Activated CD4-positive, alpha-beta T cell treated with anti-CD3 and anti-CD28 coated beads, Interleukin-2, Interleukin-4, amounts not matched to agents 100 ng/mL and 50 ng/mL, durations not matched to agents 16 hours and 8 hours (primary cell): ENCODE measurements around the gene FLYWCH1.

ENCODE experiments used
- DNase-seq: peaks from one replicate; pipeline ENCODE4 v3.0.0-alpha.2; 2020; ENCODE audit warnings: low spot score

The FLYWCH1 gene, protein sequence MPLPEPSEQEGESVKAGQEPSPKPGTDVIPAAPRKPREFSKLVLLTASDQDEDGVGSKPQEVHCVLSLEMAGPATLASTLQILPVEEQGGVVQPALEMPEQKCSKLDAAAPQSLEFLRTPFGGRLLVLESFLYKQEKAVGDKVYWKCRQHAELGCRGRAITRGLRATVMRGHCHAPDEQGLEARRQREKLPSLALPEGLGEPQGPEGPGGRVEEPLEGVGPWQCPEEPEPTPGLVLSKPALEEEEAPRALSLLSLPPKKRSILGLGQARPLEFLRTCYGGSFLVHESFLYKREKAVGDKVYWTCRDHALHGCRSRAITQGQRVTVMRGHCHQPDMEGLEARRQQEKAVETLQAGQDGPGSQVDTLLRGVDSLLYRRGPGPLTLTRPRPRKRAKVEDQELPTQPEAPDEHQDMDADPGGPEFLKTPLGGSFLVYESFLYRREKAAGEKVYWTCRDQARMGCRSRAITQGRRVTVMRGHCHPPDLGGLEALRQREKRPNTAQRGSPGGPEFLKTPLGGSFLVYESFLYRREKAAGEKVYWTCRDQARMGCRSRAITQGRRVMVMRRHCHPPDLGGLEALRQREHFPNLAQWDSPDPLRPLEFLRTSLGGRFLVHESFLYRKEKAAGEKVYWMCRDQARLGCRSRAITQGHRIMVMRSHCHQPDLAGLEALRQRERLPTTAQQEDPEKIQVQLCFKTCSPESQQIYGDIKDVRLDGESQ

DNA sequence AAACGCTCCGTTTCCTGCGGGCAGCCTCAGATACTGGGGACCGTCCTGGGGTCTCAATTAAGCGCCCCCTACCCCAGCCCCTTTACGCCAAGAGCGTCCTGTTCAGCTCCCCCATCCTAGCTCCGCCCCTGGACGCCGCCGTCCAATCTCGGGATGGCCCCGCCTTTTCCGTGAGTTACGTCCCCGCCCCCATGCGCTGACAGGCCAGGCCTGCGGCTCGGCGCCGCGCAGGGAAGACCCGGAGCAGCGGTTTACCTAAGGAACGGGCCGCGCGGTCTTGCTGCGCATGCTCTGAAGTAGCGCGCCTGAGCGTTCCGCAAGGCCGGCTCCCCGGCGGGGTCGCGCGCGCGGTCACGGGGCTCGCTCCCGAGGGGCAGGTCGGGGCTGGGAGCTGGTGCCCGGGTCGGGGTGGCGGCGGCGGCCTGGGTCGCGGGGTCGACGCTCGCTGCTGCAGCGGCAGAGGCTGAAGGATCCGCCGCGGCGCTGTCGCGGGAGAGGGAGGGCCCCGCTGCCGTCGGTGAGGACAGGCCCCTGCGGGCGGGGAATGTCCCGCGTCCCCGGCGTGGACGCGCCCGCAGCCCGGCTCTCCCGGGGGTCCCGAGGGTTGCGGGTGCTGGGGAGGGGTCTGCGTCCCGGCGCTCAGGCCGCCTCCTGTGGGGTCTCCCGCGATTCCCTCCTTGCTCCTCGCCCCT is at the start of gene FLYWCH1:
FLYWCH1 (plus strand) TSS at position 294 of the 692 bp plus-strand sequence. CDS start 17,755 bp downstream, outside the sequence.
- peak; percentile 99 for DNase-seq

DNA sequence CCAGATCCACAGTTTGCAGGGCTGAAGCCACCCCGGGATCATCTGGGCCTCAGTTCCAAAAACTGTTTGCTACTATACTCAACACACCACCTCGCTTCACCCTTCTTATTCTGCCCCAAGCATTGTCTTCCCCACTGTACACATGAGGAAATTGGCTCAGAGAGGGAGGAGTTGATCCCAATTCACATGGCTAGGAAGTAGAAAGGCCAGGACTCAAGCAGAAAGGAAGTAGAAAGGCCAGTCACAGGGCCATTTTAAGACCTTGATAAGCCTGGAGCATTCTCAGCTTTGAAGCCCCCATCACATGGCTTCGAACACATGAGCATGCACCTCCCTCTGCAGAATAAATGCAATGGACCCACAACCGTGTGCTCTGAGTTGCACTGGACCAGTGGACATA is 46.1 kb upstream of the FLYWCH1 start:
- no peak for DNase-seq

DNA sequence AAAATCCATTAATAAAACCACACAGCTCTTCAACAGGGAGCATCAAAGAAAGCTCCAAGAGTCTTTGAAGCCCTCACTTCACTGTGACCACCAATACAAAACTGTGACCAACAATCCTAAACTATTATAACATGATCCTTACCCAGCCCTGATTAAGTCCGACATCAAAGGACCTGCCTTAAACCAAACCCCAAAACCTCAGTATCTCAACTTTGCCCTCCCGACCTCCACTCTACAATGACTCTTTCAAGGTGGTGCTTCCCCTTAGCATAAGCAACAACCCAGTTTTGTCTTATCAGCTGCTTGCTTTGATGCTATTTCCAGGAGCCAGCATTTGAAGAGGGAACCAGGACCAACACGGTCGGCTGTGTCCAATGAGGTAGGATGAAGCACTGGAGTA is 45.3 kb upstream of the FLYWCH1 start:
- no peak for DNase-seq

DNA sequence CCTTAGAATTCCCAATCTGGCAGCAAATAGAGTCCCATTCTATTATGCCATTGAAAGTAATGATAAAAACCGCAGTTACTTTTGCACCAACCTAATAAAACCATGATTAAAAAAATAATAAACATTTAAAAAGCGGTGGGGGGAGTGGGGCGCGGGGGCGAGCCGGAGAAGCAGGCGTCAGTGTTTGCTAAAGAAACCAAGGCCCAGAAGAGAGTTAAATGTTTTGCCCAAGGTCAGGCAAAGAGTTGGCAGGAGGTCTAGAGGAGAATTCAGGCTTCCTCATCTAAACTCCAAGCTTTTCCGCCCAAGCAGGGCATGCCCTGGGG is 44.1 kb upstream of the FLYWCH1 start:
- DNase-seq: no peak

DNA sequence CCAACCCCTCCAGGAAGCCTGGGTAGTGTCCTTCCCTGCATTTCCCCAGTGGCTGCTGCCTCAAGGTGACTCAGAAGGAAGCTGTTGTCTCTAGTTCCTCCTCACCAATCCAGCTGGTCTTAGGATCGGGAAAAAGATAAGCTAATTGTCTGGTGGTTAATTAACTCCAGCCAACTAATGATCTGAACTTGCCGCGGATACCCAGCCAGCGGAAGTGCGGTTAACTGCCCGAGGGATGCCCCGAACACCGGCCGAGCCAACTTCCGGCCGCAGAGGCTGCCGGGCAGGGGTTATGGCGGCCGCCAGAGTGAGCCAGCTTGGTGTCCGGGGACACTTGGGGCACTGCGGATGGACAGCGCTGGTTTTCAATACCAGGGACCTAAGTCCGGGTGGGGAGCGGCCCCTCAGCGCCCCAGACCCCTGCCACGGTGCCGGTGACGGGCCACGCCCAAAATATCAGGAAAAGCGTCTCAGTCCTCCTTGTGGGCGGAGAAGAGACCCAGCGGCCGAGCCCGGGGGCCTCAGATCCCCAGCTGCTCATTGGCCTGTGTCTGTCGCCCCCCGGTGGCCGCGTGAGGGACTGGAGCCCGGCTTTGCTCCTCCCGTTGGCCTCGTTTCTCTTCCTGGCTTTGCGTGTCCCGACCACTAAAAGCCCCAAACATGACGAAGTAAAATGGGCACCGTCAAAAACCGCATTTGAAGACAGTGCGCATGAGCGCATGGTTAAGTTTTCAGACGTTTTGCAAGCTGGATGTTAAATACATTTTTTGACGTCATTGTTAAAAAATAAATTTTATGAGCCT is 43.5 kb upstream of the FLYWCH1 start:
- peak; percentile 97 for DNase-seq

DNA sequence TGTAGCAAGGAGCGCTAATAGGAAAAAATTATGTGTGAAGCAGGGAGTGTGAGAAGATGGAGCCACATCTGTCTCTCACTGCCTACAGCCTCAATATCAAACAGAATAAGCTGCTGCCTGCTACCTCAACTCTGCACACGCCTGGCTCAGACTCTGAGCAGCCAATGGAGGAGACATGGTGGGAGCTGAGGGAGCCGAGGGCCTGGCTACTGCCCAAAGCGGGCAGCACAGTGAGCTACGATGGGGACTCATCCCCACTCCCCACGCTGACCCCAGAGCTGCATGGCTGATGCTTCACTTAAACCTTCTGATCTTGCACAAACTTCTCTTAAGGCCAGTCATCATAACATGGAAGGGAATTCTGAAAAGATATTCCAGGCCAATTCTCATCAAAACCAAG is 39.8 kb upstream of the FLYWCH1 start:
- DNase-seq: no peak

DNA sequence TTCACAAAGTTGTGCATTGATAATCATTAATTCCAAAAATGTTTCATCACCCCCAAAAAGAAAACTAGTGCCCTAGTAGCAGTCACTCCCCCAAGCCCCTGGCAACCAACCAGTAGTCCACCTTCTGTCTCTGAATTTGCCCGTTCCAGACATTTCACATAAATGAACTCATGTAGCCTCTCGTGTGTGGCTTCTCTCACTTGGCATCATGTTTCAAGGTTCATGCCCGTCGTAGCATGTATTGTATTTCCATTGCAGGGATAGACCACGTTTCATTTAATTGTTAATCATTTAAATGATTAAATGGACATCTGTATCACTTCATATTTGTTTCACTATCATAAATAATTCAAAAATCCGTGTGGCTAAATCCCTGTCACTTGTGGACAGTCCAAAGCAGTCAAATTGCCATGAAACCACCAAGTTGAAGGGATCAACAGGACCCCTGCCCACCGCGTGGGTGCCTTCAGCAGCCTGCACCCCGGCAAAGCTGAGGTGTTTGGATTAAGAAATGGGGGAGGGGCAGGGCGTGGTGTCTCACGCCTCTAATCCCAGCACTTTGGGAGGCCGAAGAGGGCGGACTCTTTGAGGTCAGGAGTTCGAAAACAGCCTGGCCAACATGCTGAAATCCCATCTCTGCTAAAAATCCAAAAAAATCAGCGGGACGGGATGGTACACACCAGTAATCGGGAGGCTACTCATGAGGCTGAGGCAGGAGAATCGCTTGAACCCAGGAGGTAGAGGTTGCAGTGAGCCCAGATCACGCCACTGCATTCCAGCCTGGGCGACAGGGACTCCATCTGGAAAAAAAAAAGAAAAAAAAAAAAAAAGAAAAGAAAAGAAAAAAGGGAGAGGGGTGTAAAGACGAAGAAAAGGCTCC is 37.5 kb upstream of the FLYWCH1 start:
- no peak for DNase-seq

DNA sequence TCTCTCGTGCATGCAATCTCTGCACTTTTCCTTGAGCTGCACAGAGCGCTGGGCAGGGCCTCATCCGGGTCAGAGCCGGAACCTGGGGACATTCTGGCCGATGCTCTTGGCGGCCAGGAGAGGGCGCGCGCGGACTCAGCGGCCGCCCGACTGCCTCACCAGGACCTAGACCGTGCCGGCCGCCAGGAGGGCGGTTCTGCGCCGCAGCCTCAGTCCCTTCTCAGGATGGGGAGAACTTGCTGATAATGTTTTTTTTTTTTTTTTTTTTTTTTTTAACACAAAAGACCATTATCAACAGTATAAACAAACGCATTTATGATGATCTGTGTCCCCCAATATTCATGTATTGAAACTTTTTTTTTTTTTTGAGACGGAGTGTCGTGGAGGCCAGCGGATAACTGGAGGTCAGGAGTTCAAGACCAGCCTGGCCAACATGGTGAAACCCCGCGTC is 36.8 kb upstream of the FLYWCH1 start:
- peak; percentile 79 for DNase-seq

DNA sequence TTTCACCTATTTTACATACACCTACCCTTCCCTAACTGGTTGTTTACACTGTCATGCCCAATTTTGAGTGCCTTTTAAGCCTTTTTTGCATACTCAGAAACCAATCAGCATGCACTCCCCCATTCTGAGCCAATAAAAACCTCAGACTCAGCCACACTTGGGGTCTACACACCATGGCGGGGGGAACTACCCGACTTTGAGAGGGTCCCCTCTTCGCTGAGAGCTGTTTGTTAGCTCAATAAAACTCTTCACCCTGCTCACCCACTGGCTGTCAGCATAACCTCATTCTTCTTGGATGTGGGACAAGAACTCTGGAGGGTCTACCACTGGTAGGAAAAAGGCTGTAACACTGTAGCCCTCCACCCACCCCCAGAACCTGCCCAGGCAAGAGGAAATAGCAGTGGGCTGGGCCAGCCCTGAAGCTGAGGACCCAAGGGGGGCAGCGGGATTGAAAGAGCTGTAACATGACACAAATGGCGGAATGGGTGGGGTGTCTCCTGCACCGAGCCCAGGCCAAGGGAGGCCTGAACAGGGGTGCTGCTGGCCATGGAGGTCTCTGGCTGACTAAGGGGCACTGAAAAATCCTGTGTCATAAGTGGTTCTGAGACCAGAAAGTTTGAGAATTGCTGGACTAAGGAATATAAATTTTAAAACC is 31.8 kb upstream of the FLYWCH1 start:
- no peak for DNase-seq

DNA sequence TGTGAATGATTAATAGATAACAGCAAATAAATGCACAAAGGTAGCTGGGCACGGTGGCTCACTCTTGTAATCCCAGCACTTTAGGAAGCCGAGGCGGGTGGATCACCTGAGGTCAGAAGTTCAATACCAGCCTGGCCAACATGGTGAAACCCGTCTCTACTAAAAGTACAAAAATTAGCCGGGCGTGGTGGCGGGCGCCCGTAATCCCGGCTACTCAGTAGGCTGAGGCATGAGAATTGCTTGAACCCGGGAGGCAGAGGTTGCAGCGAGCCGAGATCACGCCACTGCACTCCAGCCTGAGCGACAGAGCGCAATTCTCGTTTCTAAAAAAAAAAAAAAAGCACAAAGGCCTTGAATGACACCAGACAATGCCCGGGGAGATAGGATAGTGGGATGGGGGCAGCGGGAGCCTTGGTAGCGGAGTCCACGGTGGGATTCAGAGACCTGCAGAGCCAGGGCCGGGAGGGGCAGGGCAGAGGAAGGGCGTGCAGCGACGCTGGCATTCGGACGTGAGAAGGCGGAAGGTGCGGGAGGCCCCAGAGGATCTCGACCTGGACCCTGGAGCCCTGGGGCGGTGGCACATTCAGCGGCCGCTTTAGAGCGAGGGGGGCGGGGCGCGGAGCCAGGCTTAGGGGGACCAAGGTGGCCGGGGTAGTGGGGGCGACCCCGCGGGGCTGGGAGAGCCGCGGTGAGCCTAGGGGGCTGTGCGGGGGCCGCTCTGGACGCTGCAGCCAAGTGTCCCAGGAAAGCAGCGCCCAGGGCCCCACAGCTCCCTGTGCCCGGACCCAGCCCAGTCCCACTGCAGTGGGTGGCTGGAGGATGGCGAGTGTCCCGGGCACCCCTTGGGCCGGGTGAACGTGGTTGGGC is 29.7 kb upstream of the FLYWCH1 start:
- DNase-seq: no peak

DNA sequence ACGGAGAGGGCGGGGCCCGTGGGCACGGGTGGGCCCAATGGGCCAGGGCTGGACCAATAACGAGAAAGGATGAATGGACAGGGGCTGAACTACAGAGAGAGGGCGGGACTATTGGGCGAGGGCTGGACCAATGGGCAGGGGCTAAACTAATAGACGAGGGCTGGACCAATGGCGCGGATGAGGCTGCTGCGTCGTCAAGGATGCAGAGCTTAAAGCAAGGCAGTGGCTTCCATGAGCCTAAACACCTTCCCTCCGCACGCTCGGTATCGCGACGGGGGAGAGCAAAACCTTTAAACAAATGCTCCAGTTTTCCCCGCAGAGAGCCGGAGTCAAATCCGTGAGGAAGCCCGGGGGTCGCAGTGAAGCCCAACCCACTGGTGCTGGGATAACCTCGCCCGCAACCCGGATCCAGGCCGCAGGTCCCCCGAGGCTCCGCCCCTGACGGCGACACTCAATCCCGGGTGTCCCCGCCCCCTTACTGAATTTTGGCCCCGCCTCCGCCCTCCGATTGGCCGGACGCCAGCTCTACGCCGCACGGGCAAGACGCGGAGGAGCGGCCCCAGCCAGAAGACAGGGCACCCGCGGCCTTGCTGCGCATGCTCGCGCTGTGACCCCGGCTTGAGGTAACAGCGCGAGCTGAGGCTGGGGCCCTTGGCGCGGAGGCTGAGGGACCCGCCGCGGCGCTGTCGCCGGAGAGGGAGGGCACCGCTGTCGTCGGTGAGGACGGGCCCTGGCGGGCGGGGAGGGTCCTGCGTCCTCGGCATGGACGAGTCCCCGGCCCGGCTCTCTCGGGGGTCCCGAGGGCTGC is 28.9 kb upstream of the FLYWCH1 start, which contains the start of gene FLYWCH2:
FLYWCH2 (plus strand) TSS at position 566 of the 808 bp plus-strand sequence. CDS start 13,235 bp downstream, outside the sequence.
- DNase-seq: peak; percentile 100

DNA sequence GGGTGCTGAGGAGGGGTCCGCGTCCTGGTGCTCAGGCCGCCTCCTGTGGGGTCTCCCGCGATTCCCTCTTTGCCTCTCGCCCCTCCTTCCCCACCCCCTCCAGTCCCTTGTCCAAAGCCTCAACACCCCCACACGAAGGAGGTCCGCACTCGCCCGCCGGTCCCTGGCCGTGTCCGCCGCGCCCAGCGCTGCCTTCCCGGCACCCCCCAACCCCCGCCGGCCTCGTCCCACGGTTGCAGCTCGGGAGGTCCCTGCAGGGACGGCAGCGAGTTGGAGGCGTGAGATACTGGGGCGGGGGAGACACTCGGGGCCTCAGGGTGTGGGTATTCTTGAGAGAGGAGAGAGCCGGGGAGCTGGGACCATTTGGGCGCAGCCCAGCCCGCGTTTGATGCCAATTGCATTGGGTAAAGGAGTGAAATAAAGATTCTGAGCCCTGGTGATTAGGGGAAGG is 28.2 kb upstream of the FLYWCH1 start:
- no peak for DNase-seq

DNA sequence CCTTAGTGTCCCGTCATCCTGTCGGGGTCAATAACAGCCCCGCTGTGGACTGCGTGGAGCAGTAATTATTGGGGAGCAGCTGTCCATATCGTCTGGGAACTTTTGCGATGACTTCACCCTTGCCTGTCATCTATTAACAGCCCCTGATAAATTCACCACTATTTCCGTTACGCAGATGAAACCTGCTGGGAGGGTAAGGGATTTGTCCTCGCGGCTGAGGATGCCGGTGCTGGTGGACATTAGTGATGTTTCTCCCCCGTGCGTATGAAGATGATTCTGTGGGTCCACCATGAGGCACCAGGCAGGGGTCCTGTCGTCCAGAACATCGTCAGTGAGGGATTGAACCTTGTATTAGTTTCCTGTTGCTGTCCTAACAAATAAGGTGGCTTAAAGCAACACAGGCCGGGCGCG is 27.7 kb upstream of the FLYWCH1 start:
- no peak for DNase-seq

DNA sequence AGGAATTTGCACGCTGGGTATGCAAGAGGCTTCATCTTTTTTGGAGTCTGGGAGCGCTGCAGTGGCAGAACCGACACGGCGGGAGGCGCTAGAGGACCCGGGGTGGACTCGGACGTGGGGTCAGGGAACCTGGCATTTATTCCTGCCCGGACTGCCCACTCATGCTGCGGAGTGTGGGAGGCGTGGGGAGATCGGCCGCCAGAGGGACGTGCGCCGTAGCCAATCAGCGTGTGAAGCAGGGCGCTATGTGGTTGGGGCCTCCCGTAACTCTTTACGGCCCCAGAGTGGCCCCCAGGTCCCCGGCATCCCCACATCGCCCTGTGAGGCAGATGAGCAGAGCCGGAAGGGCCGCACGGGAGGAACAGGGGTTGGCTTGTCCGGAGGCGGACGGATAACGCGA is 17.5 kb upstream of the FLYWCH1 start:
- no peak for DNase-seq

DNA sequence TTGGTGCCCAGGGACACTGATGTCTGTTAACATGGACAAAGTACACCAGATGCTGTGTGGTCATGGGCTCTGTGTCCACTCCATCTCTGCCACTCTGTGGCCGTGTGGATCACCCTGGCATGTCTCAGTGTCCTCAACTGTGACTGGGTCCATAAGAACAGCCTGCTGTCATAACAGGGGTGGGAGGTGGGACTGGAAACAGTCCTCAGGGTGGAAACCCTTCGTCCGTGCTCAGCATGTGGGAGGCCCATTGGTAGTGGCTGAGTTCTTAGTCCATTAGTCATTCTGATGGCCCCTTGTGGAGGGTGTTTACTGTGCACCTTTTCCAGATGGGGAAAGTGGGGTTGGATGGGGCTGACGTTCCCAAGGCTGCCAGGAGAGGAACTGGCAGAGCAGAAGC is 15.9 kb upstream of the FLYWCH1 start:
- DNase-seq: no peak

DNA sequence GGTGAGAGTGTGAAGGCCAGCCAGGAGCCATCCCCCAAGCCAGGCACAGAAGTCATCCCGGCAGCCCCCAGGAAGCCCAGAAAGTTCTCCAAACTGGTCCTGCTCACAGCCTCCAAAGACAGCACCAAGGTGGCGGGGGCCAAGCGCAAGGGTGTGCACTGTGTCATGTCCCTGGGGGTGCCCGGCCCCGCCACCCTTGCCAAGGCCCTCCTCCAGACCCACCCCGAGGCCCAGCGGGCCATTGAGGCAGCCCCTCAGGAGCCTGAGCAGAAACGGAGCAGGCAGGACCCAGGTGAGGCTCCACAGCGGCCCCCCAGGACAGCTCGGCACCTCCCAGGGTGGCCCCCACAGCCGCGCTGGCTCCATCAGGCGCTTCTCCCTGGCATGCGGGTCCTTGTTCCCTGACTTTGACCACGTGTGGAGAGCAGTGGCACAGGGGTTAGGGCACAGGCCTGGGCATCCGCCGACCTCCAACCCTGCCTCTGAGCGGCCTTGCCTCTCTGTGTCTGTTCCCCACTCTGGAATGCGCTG is 15.2 kb upstream of the FLYWCH1 start:
- DNase-seq: no peak

DNA sequence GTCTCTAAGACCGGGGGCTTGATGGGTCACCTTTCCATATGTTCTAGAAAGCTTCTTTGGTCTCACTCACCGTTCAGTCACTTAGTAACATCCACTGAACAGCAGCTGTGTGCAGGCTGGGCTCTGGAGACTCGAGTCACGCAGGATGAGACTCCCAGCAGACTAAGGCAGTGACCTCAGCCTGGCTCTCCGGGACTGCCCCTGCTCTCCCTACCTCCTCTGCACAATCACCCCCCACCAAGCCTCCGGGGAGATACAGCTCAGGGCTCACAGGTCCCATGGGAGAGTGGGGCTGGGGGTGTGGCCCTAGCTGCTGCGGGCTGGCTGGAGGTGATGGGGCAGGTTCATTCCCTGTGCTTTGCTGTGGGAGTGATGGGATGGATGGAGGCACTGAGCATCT is 14.6 kb upstream of the FLYWCH1 start:
- no peak for DNase-seq
